Measurements from ENCODE around the gene AGAP1. TPM values are rescaled to one million over a fixed set of nuclear protein-coding genes. Genes with fewer than 3 reads are reported as not detected.

Gene AGAP1
- total RNA-seq, 2 donors from 2014 or later = 32.8 to 34.7 TPM

DNA sequence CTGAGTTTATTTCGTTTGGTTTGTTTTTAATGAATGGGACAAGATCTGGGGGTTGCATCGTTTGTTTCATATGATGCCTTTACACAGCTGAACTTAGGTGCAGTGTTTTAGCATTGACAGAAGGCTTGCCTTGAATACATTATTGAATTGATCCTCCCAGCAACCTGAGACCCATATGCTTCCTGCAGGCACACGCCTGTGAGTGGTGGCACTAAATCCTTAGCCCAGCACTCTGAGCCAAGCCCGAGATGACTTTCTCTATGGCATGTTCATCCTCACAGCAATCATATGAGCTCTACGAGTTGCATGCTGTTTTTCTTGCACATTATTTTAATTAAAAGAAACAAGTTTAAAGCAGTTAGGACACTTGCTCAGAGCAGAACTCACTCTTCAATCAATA is 47.8 kb upstream of the AGAP1 start:
- TF ChIP-seq, protein P1, sequence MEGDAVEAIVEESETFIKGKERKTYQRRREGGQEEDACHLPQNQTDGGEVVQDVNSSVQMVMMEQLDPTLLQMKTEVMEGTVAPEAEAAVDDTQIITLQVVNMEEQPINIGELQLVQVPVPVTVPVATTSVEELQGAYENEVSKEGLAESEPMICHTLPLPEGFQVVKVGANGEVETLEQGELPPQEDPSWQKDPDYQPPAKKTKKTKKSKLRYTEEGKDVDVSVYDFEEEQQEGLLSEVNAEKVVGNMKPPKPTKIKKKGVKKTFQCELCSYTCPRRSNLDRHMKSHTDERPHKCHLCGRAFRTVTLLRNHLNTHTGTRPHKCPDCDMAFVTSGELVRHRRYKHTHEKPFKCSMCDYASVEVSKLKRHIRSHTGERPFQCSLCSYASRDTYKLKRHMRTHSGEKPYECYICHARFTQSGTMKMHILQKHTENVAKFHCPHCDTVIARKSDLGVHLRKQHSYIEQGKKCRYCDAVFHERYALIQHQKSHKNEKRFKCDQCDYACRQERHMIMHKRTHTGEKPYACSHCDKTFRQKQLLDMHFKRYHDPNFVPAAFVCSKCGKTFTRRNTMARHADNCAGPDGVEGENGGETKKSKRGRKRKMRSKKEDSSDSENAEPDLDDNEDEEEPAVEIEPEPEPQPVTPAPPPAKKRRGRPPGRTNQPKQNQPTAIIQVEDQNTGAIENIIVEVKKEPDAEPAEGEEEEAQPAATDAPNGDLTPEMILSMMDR (conservative IDR thresholded peaks at IDR 0.05) = no peak
- Histone ChIP-seq H3K36me3 (ENCODE audit: control insufficient read depth, insufficient read depth, low read length) (no peaks in the 10 kb centered on the region), H3K4me1 (ENCODE audit: control insufficient read depth, insufficient read depth, low read length) (no peaks in the 10 kb centered on the region), H3K27me3 (ENCODE audit: control insufficient read depth, insufficient read depth, low read length, poor library complexity, severe bottlenecking) (no peaks in the 10 kb centered on the region), H3K9ac (ENCODE audit: extremely low read depth, low read length, poor library complexity, severe bottlenecking) (no peak overlapping the region), H3K27ac (ENCODE audit: low read depth, low read length) (no peak overlapping the region), H3K4me3 (ENCODE audit: low read length) (no peak overlapping the region), H3K9me3 (ENCODE audit: control insufficient read depth, low read length) (peaks cover 9% of the 10 kb centered on the region)
- DNase-seq = peak; percentile 14
- Mint-ChIP-seq H3K36me3 (ENCODE audit: low read depth) (no peaks in the 10 kb centered on the region), H3K4me3 (no peak overlapping the region), H3K9me3 (peaks cover 9% of the 10 kb centered on the region), H3K4me1 (no peaks in the 10 kb centered on the region), H3K27me3 (ENCODE audit: insufficient read depth) (no peaks in the 10 kb centered on the region), H3K27ac (no peak overlapping the region)
- 91 to 95% methylated on average over 5 of the region's 5 CpGs for WGBS, 2 experiments (ENCODE audit: insufficient coverage in 1 of 2, insufficient read length in 1 of 2)

DNA sequence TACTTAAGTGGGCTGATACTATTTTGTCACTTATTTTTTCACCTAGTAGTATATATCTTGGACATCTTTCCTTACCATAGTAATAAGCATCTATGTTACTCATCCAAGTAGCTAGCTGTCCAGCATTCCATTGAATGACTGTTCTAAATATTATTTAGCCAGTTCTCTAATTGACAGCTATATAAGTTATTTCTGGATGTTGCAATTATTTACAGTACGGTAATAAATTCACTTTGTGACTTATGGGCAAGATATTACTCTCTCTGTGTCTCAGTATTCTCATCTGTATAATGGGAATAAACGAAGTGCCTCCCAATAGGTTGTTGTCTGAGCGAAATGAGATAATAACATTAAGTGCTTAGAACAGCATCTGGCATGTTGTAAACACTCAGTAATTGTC is 46.6 kb upstream of the AGAP1 start:
- DNase-seq = no peak
- Histone ChIP-seq H3K9ac (ENCODE audit: extremely low read depth, low read length, poor library complexity, severe bottlenecking) (no peak overlapping the region), H3K27me3 (ENCODE audit: control insufficient read depth, insufficient read depth, low read length, poor library complexity, severe bottlenecking) (no peaks in the 10 kb centered on the region), H3K36me3 (ENCODE audit: control insufficient read depth, insufficient read depth, low read length) (no peaks in the 10 kb centered on the region), H3K27ac (ENCODE audit: low read depth, low read length) (no peak overlapping the region), H3K4me1 (ENCODE audit: control insufficient read depth, insufficient read depth, low read length) (no peaks in the 10 kb centered on the region), H3K4me3 (ENCODE audit: low read length) (no peak overlapping the region), H3K9me3 (ENCODE audit: control insufficient read depth, low read length) (peaks cover 9% of the 10 kb centered on the region)
- 91% methylated on average over 3 of the region's 3 CpGs; no CpG with 5 or more reads in 1 of the 2 experiments for WGBS, 2 experiments (ENCODE audit: insufficient coverage in 1 of 2, insufficient read length in 1 of 2)
- no peaks in the 10 kb centered on the region for H3K36me3 Mint-ChIP-seq (ENCODE audit: low read depth)
- H3K27ac Mint-ChIP-seq = no peak overlapping the region
- H3K9me3 Mint-ChIP-seq = peaks cover 9% of the 10 kb centered on the region
- no peak overlapping the region for H3K4me3 Mint-ChIP-seq
- no peaks in the 10 kb centered on the region for H3K4me1 Mint-ChIP-seq
- TF ChIP-seq, protein P1 (conservative IDR thresholded peaks at IDR 0.05) = no peak
- H3K27me3 Mint-ChIP-seq (ENCODE audit: insufficient read depth) = no peaks in the 10 kb centered on the region

DNA sequence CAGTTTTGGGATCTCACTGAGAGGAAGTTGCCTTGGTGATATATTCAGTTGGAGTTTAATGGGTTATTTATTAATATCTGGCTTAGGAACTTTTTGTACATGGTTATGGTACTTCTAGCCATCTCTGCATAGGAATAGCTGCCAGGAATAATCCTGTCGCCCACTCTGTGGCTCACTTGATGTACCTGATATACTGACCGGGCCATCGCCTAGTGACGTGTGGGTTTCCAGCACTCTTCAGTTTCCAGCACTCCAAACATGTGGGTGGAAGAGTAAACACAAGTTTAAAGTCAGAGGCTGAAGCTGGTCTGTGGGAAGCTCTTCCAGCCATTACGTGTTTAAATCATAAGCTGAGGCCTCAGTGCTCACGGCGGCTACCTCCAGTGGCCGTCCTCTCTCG is 44.3 kb upstream of the AGAP1 start:
- H3K4me3 Mint-ChIP-seq = no peak overlapping the region

More for the DNA sequence above, 44.3 kb upstream of the AGAP1 start:
- peaks cover 2% of the 10 kb centered on the region for H3K27me3 Mint-ChIP-seq (ENCODE audit: insufficient read depth)
- Histone ChIP-seq H3K4me3 (ENCODE audit: low read length) (no peak overlapping the region), H3K9ac (ENCODE audit: extremely low read depth, low read length, poor library complexity, severe bottlenecking) (no peak overlapping the region), H3K9me3 (ENCODE audit: control insufficient read depth, low read length) (no peaks in the 10 kb centered on the region), H3K4me1 (ENCODE audit: control insufficient read depth, insufficient read depth, low read length) (no peaks in the 10 kb centered on the region), H3K27ac (ENCODE audit: low read depth, low read length) (no peak overlapping the region), H3K27me3 (ENCODE audit: control insufficient read depth, insufficient read depth, low read length, poor library complexity, severe bottlenecking) (no peaks in the 10 kb centered on the region), H3K36me3 (ENCODE audit: control insufficient read depth, insufficient read depth, low read length) (no peaks in the 10 kb centered on the region)
- H3K9me3 Mint-ChIP-seq = no peaks in the 10 kb centered on the region
- H3K27ac Mint-ChIP-seq = no peak overlapping the region
- TF ChIP-seq, protein P1 (conservative IDR thresholded peaks at IDR 0.05) = no peak
- no peaks in the 10 kb centered on the region for H3K36me3 Mint-ChIP-seq (ENCODE audit: low read depth)
- no peak for DNase-seq
- no peaks in the 10 kb centered on the region for H3K4me1 Mint-ChIP-seq
- WGBS, 2 experiments (ENCODE audit: insufficient coverage in 1 of 2, insufficient read length in 1 of 2) = 93 to 97% methylated on average over 9 of the region's 9 CpGs

All from endodermal cell (in vitro differentiated cells).